Measurements from ENCODE around the gene HNRNPDL.
"Not testable (repeated sequence)": the region's sequence is repeated elsewhere in the genome, so short reads cannot be mapped to it uniquely, and the experiment has no call there.

Gene HNRNPDL
- long read RNA-seq, transcript HNRNPDL-202 (9 exons, 1,402 nt), result major isoform, 295 of 647 reads
- long read RNA-seq, transcript HNRNPDL-201 (8 exons, 3,781 nt), result minor isoform, 162 of 647 reads
- long read RNA-seq, transcript HNRNPDL-204 (7 exons, 2,404 nt), result minor isoform, 89 of 647 reads
- long read RNA-seq, partial matches to known transcripts, result 68 of 647 reads
- long read RNA-seq, other reads (novel, unspliced or antisense), result 30 of 647 reads

- H3K27me3 ChIP-seq (ENCODE audit: insufficient read depth, poor library complexity, severe bottlenecking), result no peaks in the 10 kb centered on the region
- TF ChIP-seq, protein P1, sequence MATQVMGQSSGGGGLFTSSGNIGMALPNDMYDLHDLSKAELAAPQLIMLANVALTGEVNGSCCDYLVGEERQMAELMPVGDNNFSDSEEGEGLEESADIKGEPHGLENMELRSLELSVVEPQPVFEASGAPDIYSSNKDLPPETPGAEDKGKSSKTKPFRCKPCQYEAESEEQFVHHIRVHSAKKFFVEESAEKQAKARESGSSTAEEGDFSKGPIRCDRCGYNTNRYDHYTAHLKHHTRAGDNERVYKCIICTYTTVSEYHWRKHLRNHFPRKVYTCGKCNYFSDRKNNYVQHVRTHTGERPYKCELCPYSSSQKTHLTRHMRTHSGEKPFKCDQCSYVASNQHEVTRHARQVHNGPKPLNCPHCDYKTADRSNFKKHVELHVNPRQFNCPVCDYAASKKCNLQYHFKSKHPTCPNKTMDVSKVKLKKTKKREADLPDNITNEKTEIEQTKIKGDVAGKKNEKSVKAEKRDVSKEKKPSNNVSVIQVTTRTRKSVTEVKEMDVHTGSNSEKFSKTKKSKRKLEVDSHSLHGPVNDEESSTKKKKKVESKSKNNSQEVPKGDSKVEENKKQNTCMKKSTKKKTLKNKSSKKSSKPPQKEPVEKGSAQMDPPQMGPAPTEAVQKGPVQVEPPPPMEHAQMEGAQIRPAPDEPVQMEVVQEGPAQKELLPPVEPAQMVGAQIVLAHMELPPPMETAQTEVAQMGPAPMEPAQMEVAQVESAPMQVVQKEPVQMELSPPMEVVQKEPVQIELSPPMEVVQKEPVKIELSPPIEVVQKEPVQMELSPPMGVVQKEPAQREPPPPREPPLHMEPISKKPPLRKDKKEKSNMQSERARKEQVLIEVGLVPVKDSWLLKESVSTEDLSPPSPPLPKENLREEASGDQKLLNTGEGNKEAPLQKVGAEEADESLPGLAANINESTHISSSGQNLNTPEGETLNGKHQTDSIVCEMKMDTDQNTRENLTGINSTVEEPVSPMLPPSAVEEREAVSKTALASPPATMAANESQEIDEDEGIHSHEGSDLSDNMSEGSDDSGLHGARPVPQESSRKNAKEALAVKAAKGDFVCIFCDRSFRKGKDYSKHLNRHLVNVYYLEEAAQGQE (IDR thresholded peaks at IDR 0.05; ENCODE audit: insufficient replicate concordance, low read depth), result peak; percentile 4
- no peak for TF ChIP-seq SPI1 (IDR thresholded peaks at IDR 0.05; ENCODE audit: borderline replicate concordance, low read depth)
- peak within 1 kb of the TSS; percentile 99 for H3K27ac ChIP-seq (replicated peaks)
- DNase-seq (ENCODE audit: low read depth in 1 of 2, low spot score in 1 of 2), result peak; percentile 88 to 97
- H3K4me3 ChIP-seq (replicated peaks; ENCODE audit: insufficient read depth, low read length), result peak within 1 kb of the TSS; percentile 93
Observed at GRCh38 chr4:82430193-82430963, at the start of gene HNRNPDL, which contains the start of gene ENOPH1. HNRNPDL (minus strand) TSS chr4:82430462; CDS start chr4:82429690, 772 bp downstream. ENOPH1 (plus strand) TSS chr4:82430590; CDS start chr4:82430830, 240 bp downstream.

DNA sequence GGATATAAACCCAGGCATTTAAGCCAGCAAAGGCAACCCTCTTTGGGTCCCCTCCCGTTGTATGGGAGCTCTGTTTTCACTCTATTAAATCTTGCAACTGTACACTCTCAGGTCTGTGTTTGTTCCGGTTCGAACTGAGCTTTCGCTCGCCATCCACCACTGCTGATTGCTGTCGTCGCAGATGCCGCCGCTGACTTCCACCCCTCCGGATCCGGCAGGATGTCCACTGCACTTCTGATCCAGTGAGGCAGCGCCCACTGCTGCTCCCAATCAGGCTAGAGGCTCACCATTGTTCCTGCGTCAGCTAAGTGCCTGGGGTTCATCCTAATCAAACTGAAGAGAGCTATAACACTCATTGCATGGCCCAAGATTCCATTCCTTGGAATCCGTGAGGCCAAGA is 49.3 kb upstream of the HNRNPDL start:
- Histone ChIP-seq H3K4me3 (replicated peaks; ENCODE audit: insufficient read depth, low read length) (no peak overlapping the region), H3K27me3 (ENCODE audit: insufficient read depth, poor library complexity, severe bottlenecking) (no peaks in the 10 kb centered on the region), H3K27ac (replicated peaks) (no peak overlapping the region)
- no peak for DNase-seq (ENCODE audit: low read depth in 1 of 2, low spot score in 1 of 2)
- TF ChIP-seq, protein P2, sequence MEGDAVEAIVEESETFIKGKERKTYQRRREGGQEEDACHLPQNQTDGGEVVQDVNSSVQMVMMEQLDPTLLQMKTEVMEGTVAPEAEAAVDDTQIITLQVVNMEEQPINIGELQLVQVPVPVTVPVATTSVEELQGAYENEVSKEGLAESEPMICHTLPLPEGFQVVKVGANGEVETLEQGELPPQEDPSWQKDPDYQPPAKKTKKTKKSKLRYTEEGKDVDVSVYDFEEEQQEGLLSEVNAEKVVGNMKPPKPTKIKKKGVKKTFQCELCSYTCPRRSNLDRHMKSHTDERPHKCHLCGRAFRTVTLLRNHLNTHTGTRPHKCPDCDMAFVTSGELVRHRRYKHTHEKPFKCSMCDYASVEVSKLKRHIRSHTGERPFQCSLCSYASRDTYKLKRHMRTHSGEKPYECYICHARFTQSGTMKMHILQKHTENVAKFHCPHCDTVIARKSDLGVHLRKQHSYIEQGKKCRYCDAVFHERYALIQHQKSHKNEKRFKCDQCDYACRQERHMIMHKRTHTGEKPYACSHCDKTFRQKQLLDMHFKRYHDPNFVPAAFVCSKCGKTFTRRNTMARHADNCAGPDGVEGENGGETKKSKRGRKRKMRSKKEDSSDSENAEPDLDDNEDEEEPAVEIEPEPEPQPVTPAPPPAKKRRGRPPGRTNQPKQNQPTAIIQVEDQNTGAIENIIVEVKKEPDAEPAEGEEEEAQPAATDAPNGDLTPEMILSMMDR (IDR thresholded peaks at IDR 0.05; ENCODE audit: insufficient read depth, low read length), result no peak
- no peak for TF ChIP-seq GABPA (IDR thresholded peaks at IDR 0.05; ENCODE audit: low read depth)
- TF ChIP-seq, protein P1 (IDR thresholded peaks at IDR 0.05; ENCODE audit: insufficient replicate concordance, low read depth), result no peak
- TF ChIP-seq SPI1 (IDR thresholded peaks at IDR 0.05; ENCODE audit: borderline replicate concordance, low read depth), result no peak
- TF ChIP-seq POLR2AphosphoS5 (IDR thresholded peaks at IDR 0.05; ENCODE audit: low read depth), result no peak

DNA sequence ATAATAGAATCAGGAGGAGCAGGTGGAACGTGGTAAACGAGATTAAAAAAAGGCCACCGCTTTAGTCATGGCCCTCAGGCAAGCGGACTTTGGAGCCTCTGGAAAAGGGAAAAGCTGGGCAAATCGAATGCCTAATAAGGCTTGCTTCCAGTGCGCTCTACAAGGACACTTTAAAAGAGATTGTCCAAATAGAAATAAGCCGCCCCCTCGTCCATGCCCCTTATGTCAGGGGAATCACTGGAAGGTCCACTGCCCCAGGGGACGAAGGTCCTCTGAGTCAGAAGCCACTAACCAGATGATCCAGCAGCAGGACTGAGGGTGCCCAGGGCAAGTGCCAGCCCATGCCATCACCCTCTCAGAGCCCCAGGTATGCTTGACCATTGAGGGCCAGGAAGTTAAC is 47.2 kb upstream of the HNRNPDL start:
- not testable (repeated sequence) for H3K27ac ChIP-seq (replicated peaks); H3K27me3 ChIP-seq (ENCODE audit: insufficient read depth, poor library complexity, severe bottlenecking); H3K4me3 ChIP-seq (replicated peaks; ENCODE audit: insufficient read depth, low read length); DNase-seq (ENCODE audit: low read depth in 1 of 2, low spot score in 1 of 2)

- H3K4me3 ChIP-seq (replicated peaks; ENCODE audit: insufficient read depth, low read length); H3K27me3 ChIP-seq (ENCODE audit: insufficient read depth, poor library complexity, severe bottlenecking); DNase-seq (ENCODE audit: low read depth in 1 of 2, low spot score in 1 of 2); H3K27ac ChIP-seq (replicated peaks): not testable (repeated sequence)
Observed at GRCh38 chr4:82475931-82476330, 45.7 kb upstream of the HNRNPDL start.

GRCh38 chr4:82473621-82474164 is 43.4 kb upstream of the HNRNPDL start:
- H3K27me3 ChIP-seq (ENCODE audit: insufficient read depth, poor library complexity, severe bottlenecking), result no peaks in the 10 kb centered on the region
- no peak overlapping the region for H3K4me3 ChIP-seq (replicated peaks; ENCODE audit: insufficient read depth, low read length)
- TF ChIP-seq SPI1 (IDR thresholded peaks at IDR 0.05; ENCODE audit: borderline replicate concordance, low read depth), result no peak
- TF ChIP-seq, protein P1 (IDR thresholded peaks at IDR 0.05; ENCODE audit: insufficient replicate concordance, low read depth), result no peak
- no peak for TF ChIP-seq POLR2AphosphoS5 (IDR thresholded peaks at IDR 0.05; ENCODE audit: low read depth)
- TF ChIP-seq, protein P2 (IDR thresholded peaks at IDR 0.05; ENCODE audit: insufficient read depth, low read length), result no peak
- no peak for TF ChIP-seq GABPA (IDR thresholded peaks at IDR 0.05; ENCODE audit: low read depth)
- no peak for DNase-seq (ENCODE audit: low read depth in 1 of 2, low spot score in 1 of 2)
- no peak overlapping the region for H3K27ac ChIP-seq (replicated peaks)

DNA sequence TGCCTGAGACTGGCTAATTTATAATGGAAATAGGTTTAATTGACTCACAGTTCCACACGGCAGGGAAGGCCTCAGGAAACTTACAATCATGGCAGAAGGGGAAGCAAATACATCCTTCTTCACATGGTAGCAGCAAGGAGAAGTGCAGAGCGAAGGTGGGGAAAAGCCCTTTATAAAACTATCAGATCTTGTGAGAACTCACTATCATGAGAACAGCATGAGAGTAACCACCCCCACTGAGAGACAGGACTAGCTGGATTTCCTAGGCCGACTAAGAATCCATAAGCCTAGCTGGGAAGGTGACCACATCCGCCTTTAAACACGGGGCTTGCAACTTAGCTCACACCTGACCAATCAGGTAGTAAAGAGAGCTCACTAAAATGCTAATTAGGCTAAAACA is 42.8 kb upstream of the HNRNPDL start:
- not testable (repeated sequence) for H3K27ac ChIP-seq (replicated peaks); H3K4me3 ChIP-seq (replicated peaks; ENCODE audit: insufficient read depth, low read length); H3K27me3 ChIP-seq (ENCODE audit: insufficient read depth, poor library complexity, severe bottlenecking); DNase-seq (ENCODE audit: low read depth in 1 of 2, low spot score in 1 of 2)

Data from HL-60 (cell line).